GM18867 (cell line): ENCODE results near the gene SMIM10.
"Not testable (repeated sequence)": the region's sequence is repeated elsewhere in the genome, so short reads cannot be mapped to it uniquely, and the experiment has no call there.

Experiments used
- ATAC-seq: cut with Tn5 transposase; IDR thresholded peaks from one replicate; pipeline ENCODE4 v1.9.1; 2021; ENCODE audit warnings: mild to moderate bottlenecking, moderate library complexity; ENCODE audit not compliant: unreplicated experiment

Gene SMIM10

DNA sequence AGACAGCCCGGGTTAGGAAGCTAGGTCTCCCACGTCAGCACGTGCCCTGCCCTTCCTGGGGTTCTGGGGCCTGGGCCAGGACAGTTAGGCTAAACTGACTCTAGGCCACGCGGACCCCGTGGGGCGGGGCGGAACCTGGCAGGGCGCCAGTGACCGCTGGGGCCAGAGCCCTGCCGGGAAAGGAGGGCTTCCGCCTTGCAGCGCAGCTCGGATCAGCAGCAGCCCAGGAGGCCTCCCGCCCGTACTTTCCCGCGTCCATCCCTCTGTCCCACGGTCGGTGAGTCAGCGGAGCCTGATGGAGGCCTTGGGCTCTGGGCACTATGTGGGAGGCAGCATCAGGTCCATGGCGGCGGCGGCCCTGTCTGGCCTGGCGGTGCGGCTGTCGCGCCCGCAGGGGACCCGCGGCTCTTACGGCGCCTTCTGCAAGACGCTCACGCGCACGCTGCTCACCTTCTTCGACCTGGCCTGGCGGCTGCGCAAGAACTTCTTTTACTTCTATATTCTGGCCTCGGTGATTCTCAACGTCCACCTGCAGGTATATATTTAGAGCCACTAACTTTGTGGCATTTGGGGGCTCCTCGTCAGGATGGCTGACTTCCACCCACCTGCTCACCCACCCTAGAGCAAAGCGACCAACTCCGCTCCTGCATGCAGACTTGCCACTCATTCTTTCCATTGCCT lies at the start of gene SMIM10:
TSS of gene SMIM10 (plus strand) at position 191 of the 681 bp plus-strand sequence. CDS start at position 296, 105 bp downstream.
- ATAC-seq, result peak; percentile 62

DNA sequence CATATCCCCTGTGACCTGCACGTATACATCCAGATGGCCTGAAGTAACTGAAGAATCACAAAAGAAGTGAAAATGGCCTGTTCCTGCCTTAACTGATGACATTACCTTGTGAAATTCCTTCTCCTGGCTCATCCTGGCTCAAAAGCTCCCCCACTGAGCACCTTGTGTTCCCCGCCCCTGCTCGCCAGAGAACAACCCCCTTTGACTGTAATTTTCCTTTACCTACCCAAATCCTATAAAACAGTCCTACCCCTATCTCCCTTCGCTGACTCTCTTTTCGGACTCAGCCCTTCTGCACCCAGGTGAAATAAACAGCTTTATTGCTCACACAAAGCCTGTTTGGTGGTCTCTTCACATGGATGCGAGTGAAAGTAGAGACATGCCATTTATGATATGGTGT lies 44.4 kb upstream of the SMIM10 start:
- ATAC-seq, result not testable (repeated sequence)

DNA sequence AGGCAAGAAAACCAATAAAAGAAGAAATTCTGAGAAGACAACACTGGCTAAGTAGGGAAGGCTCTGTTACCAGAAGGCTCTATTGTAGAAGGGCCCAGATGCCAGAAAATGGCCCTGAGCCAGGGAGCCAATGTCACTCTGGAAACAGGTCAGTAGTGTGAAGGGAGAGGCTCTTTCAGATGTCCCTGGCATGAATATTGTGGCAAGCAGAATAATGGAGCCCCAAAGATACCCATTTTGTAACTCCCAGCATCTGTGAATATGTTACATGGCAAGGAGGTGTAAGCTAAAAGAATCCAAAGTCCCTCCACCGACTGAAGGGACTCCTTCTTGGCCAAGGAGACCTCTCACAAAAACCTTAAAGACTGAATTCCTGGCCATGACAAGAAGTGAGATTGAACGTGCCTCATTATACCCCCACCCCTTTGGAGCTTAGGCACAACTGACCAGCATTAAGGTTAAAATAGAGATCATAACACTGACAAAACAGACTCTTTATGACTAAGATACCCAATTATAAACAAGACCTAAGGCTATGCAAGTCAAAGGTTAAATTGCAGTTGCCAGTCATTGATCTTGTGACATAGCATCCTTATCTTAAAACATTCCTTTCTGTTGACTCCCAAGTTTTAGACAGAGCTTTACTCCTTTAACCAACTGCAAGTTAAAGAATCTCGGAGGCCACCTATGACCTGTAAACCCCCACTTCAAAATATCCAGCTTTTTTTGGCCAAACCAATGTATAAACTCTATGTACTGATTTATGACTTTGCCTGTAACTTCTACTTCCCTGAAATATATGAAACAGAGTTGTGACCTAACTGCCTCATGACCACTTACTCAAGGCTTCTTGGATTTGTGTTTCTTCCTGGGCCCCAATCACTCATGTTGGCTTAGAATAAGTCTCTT lies 42.2 kb upstream of the SMIM10 start:
- no peak for ATAC-seq

DNA sequence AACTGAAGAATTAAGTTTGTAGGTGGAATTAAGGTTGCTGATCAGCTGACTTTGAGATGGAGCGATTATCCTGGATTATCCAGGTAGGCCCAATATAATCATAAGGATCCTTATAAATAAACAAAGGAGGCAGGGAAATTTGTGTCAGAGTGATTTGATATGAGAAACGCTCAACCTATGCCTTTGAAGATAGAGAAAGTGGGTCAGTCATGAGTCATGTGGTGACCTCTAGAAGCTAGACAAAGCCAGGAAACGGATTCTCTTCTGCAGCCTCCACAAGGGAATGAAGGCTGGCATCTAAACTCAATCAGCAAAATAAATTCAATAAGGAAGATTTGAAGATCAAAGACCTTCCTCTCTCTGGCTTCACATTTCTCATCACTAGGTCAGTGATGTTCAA lies 41.5 kb upstream of the SMIM10 start:
- ATAC-seq, result no peak

DNA sequence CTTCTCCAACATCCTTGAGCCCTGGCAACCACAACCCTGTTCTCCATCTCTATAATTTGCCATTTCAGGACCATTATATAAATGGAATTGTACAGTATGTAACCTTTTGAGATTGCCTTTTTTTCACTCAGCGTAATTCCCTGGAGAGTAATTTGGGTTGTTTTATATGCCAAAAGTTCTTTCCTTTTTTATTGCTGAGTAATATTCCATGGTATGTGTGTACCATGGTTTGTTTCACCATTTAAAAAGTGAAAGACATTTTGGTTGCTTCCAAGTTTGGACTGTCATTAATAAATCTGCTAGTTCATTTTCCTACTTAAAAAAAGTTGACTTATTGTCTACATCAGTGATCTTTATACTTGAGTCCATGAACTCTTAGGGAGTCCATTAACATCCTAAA lies 33.0 kb upstream of the SMIM10 start:
- no peak for ATAC-seq

DNA sequence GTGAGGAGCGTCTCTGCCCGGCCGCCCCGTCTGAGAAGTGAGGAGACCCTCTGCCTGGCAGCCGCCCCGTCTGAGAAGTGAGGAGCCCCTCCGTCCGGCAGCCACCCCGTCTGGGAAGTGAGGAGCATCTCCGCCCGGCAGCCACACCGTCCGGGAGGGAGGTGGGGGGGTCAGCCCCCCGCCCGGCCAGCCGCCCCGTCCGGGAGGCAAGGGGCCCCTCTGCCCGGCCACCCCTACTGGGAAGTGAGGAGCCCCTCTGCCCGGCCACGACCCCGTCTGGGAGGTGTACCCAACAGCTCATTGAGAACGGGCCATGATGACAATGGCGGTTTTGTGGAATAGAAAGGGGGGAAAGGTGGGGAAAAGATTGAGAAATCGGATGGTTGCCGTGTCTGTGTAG lies 30.4 kb upstream of the SMIM10 start:
- ATAC-seq, result not testable (repeated sequence)

DNA sequence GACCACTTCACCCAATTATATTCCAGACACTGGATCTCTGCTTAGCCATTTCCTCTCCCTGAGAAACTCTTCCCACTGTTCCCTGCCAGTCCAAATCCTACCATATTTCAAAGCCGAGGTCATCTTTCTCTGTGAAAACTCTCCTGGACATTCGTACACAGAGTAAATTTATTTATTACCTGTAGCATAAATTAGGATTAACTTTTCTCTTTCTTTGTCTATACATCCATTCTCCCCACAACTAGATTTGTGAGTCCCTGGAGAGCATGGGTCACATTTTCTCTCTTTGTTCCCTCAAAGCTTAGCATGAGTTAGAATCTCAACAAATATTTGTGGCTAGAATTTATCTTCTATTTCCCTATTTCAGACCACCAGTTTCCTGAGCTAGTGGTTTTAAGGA lies 27.8 kb upstream of the SMIM10 start:
- no peak for ATAC-seq

DNA sequence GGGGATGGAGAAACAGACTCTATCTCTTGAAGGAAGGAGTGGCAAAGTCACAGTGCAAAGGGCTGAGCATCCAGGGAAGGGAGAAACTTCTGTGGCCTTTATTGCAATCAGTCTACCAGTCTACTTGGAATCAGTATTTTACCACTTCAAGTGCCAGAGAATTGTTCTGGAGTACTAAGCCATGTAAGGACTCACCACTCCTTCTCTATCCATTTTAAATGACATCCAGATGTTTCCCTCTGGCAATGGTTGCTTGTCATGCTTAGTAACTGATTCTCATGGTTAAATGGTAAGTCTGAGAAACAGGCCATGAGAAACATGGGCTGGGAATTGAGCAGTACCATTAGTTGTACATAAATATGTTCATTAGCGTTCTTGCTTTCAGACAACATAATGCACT lies 21.1 kb upstream of the SMIM10 start:
- no peak for ATAC-seq

DNA sequence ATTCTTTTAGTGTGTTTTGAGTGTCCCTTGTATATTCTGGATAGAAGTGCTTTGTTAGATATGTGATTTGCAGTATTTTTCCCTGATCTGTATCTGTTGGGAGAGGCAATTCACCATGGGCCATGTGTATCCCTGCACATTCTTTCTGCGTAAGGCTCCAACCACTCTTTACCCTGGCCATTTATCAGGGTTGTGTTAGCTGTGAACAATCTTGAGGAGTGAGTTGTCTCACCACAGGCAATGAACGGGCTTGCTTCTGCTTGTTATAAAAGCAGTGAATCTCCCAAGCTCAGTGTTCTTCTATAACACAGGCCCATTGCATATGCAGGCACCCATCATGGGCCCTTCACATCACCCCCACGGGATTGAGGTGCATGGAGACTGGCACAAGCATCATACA lies 18.9 kb upstream of the SMIM10 start:
- ATAC-seq, result no peak

DNA sequence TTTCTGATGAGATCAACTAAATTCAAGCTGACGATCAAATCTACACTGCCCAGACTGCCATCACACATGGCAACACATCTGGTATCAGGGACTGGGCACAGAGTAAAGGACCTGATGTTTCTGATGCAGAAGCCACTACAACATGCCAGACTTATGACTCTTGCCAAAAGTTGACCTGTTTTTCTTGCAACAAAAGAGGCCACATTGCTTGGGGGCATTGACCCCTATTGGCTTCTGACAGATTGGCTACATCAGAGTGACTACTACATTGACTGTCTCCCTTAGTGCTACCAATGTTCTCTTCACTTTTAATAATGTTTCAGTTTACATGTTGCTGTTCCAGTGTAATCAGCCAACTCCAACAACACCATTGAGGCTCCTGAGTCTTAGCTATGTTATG lies 15.3 kb upstream of the SMIM10 start:
- ATAC-seq, result no peak

DNA sequence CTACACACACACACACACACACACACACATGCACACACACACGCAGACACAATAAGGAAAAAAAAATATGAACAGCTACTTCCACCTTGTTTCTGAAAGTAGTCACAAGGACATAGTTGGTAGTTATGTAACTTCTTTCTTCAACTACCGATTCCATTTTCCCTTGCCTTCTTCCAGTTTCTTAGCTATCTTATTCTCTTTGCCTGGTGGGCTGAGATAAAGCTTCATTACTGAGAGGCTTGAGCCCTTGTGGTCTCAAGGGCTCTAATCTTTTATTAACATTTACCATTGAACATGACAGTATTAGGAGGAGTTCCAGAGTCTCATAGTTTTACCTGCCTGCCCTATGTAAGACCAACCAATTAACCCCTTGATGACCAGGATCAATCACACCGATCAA lies 8.9 kb upstream of the SMIM10 start:
- no peak for ATAC-seq

DNA sequence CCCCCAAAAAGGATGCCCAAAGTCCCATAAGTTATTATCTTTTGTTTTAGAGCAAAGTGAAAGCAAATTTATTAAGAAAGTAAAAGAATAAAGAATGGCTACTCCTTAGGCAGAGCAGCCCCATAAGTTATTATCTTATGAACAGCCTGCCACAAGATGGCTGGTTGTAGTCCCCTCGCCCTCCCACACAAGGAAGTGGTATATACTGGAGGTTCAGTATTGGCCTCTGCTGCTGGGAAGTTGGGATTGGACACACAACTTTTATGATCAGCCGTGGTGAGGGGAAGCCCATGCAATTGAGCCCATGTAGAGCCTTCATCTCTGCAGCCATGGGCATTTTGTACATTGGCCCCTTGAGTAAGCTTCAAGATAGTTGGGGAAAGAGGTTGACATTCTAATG lies 8.0 kb upstream of the SMIM10 start:
- ATAC-seq, result no peak

DNA sequence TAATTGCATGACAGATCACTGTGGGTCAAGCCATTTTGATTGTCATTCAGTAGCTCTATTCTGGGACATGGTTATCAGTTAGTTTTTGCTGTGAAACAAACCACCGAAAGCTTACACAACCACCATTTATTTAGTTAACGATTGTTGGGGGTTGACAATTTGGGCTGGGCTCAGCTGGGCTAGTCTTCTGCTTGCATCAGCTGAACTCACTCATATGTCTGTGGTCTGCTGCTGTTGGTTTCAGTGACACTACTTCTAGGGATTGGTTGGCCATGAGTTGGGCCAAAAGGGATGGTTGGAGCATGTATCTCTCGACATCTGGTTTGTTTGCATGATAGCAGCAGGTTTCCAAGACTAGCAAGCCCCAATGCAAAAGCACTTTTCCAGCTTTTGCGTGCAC lies 5.3 kb upstream of the SMIM10 start:
- no peak for ATAC-seq

DNA sequence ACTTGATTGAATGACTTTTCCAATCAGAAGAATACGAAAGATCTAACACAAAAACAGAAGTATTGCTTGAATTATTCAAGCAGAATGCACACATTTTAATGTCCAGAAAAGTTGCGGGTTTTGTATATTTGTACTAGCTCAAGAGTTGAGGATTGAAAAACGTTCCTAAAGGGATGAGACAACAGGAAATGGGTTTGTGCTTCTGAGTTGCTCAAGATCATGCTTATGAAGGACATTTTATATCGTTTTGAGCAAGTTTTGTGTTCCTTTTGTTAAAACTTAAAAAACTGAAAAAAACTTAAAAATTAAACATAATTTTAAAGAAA lies 353 bp upstream of the SMIM10 start:
- no peak for ATAC-seq

DNA sequence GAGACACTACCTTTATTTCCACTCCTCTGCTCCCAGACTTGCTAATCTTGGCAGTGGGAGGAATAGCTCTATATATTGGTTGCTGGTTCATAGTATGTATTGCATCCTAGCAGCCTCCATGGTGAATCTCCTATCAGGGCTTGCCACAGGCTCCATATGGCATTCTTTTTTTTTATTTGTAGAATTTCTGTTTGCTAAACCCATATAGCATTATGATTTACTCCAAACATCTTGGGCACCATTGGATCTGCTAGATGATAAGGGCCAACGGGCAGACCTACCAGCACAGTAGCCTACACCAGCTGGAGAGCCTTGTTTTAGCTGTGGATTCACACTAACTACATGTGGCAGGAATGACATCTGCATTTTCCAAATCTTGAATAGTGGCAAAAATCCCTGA lies 6.9 kb downstream of the SMIM10 start:
- no peak for ATAC-seq

DNA sequence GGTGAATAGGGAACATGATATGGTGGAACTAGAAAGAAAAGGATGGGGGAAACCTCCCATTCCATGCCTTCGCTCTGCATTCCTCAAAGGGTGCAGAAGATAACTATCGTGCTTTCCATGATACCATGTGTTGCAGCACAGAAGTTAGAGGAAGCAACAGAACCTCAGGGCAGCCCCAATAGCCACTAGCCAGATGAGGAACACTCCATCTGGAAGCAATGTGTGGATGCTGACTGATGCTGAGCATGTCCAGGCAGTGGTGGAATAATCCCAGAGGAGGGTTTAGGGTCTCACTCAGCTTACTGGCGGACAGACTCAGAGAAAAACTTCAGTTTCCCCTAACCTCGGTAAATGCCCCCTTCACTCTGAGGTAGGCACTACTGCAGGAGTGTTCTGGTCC lies 7.5 kb downstream of the SMIM10 start:
- no peak for ATAC-seq

DNA sequence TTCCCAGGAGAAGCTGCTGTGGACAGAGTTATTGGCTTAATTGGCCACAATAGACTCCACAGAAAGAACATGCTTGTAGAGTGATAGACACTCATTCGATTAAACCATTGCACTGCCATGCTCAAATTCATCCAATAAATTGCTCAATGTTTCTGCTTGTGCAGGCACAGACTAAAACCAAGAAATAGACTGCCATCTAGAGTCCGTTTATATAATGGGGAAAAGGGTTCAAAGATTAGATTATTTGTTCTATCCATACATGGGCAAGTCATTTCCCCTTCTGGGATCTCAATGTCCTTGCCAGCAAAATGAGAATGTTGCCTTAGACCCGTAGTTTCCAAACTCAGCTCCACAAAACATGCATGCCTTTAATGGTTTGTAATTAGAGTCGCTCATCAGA lies 8.7 kb downstream of the SMIM10 start:
- ATAC-seq, result peak; percentile 30

DNA sequence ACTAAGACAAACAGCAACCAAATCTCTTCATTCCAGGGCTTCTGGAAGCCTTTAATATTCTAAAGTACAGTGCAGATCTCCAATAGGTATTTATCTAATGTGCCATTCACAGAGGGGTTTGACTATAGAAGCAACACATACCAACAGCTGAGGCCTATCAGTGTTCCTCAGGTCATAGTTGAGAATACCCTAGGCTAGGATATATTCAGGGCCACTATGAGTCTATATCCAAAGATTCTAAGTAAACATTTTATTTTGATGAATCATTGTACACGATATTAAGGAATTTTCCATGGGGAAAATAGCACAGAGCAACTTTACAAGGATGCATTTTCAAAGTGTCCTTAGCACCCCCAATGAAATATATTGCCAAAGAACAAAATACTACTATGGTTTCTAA lies 9.7 kb downstream of the SMIM10 start:
- no peak for ATAC-seq

DNA sequence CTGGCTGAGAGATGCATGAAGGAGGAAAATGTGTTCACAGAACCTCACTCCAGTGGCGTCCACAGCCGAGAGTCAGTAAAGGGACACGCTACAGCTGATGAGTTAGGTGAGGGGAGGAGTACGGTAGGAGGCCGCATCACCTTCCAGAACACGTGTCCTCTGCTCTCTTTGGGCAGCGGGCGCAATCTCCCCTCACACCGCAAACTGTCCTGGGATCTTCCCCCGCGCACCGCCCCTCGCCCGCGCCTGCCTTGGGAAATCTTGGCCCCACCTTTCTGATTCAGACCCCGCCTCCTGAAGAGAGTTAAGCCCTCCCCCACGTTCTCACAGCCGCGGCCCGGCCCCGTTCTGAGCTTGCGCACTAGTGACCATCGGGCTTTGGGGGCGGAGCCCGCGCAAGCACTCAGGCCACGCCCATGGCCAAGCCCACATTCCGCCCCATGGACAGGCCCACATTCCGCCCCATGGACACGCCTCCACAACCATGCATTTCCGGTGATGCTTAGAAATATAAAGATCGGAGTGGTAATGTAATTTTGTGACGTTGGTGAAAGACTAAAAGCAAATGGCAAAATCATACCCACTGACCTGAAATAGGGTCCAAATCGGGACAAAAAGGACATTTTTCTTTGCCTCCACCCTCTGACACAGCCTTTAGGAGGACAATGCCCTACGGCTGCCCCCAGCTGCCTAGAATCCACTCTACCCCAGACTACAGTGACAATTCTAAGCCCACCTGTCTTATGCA lies 13.3 kb downstream of the SMIM10 start:
- ATAC-seq, result peak; percentile 93

DNA sequence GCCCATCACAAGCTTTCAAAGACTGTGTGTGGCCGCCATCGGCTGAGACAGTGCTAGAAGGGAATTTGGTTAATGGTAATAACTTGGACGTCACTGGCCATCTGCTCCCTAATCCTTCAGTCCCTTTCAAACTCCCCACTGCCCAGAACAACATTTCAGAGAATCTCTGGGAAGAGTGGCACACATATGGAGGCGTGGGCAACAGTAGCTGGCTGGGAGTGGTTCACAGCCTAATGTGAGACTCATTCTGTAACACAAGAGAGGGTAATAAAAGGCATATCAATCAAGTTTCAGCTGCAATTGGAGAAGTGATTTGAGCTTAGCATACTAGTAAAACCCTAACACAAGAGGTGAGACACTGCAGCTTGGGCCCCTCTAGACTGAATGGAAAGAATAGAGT lies 15.4 kb downstream of the SMIM10 start:
- no peak for ATAC-seq

DNA sequence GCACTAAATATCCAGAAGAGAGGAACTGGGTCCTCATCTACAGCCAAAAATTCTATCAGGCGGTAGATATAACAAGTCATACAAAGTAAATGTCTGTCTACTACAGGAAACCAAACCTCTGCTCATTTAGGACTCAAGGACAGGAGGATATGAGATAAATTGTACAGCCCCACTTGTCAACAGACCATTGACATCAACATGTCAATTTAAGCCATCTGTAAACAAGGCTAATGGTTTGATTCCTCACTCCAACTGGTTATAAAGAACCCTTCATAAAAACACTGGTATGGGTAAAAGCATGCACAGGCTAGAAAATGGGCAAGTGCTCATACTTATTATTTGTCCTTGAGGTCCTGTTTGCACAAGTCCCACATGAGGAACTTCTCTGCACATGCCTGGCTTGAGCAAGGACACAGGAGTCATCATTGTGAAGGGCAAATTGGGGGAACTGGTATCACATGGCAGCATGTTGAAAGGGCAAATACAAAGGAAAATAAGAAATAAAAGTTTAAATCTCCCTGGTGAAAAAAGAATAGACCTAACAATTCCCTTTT lies 18.3 kb downstream of the SMIM10 start:
- ATAC-seq, result no peak
